Activated CD4-positive, alpha-beta T cell treated with anti-CD3 and anti-CD28 coated beads for 48 hours (primary cell): ENCODE measurements around the gene UGT3A1.
"Not testable (repeated sequence)": the region's sequence is repeated elsewhere in the genome, so short reads cannot be mapped to it uniquely, and the experiment has no call there.

ENCODE experiments used
- DNase-seq: peaks from one replicate; pipeline ENCODE4 v3.0.0-alpha.2; 2020

The UGT3A1 gene

GRCh38 chr5:35987776-35988175 lies 3.4 kb downstream of the UGT3A1 start:
- no peak for DNase-seq

GRCh38 chr5:35979715-35980114 lies 11.5 kb downstream of the UGT3A1 start:
- no peak for DNase-seq

- DNase-seq, result not testable (repeated sequence)
Observed at GRCh38 chr5:35976859-35977258, 14.3 kb downstream of the UGT3A1 start.

- no peak for DNase-seq
Observed at GRCh38 chr5:35974570-35974969, 16.6 kb downstream of the UGT3A1 start.

GRCh38 chr5:35971878-35972210 lies 19.3 kb downstream of the UGT3A1 start:
- no peak for DNase-seq

GRCh38 chr5:35971186-35971877 lies 19.9 kb downstream of the UGT3A1 start:
- DNase-seq, result no peak

- peak; percentile 38 for DNase-seq
Observed at GRCh38 chr5:35963381-35963843, 27.8 kb downstream of the UGT3A1 start.

- no peak for DNase-seq
Observed at GRCh38 chr5:35960328-35960727, 30.9 kb downstream of the UGT3A1 start.

GRCh38 chr5:35956429-35956828 lies 34.8 kb downstream of the UGT3A1 start:
- DNase-seq, result no peak

GRCh38 chr5:35954175-35954574 lies 37.0 kb downstream of the UGT3A1 start:
- peak; percentile 5 for DNase-seq

GRCh38 chr5:35947085-35947484 lies 44.1 kb downstream of the UGT3A1 start:
- DNase-seq, result no peak

GRCh38 chr5:35939639-35940038 lies 51.6 kb downstream of the UGT3A1 start:
- DNase-seq, result no peak

GRCh38 chr5:35938568-35939227 lies 52.5 kb downstream of the UGT3A1 start, which contains the start of gene CAPSL:
Gene CAPSL (minus strand): TSS chr5:35938622. CDS start chr5:35921120, 17,502 bp downstream.
- DNase-seq, result no peak

- peak; percentile 75 for DNase-seq
Observed at GRCh38 chr5:35926389-35927051, 64.7 kb downstream of the UGT3A1 start.

- peak; percentile 92 for DNase-seq
Observed at GRCh38 chr5:35924950-35925722, 66.1 kb downstream of the UGT3A1 start.

GRCh38 chr5:35924122-35924949 lies 66.9 kb downstream of the UGT3A1 start:
- peak; percentile 23 for DNase-seq

- no peak for DNase-seq
Observed at GRCh38 chr5:35922468-35922867, 68.7 kb downstream of the UGT3A1 start.

GRCh38 chr5:35921930-35922329 lies 69.3 kb downstream of the UGT3A1 start:
- no peak for DNase-seq

- DNase-seq, result no peak
Observed at GRCh38 chr5:35920890-35921289, 70.3 kb downstream of the UGT3A1 start.

- peak; percentile 57 for DNase-seq
Observed at GRCh38 chr5:35919191-35919590, 72.0 kb downstream of the UGT3A1 start.

- DNase-seq, result peak; percentile 43
Observed at GRCh38 chr5:35908814-35909213, 82.4 kb downstream of the UGT3A1 start.

- no peak for DNase-seq
Observed at GRCh38 chr5:35908228-35908627, 83.0 kb downstream of the UGT3A1 start.
